GM18907 (cell line): ENCODE measurements around the gene KCNH4.
A peak's percentile ranks its signal among the peaks of the same experiment; 100 is the strongest.
"Not testable (repeated sequence)": the region's sequence is repeated elsewhere in the genome, so short reads cannot be mapped to it uniquely, and the experiment has no call there.

Source experiments
- ATAC-seq: cut with Tn5 transposase; IDR thresholded peaks from one replicate; pipeline ENCODE4 v1.9.1; 2021; ENCODE audit warnings: mild to moderate bottlenecking, moderate library complexity; ENCODE audit not compliant: unreplicated experiment

Gene KCNH4

GRCh38 chr17:42197564-42198156, 16.7 kb upstream of the KCNH4 start:
- ATAC-seq = no peak

GRCh38 chr17:42193969-42194899, 13.3 kb upstream of the KCNH4 start, which contains the start of gene GHDC:
Gene GHDC, minus strand, starts transcription at chr17:42194494. Its CDS starts 913 bp downstream, at chr17:42193581.
- ATAC-seq = peak; percentile 79

DNA sequence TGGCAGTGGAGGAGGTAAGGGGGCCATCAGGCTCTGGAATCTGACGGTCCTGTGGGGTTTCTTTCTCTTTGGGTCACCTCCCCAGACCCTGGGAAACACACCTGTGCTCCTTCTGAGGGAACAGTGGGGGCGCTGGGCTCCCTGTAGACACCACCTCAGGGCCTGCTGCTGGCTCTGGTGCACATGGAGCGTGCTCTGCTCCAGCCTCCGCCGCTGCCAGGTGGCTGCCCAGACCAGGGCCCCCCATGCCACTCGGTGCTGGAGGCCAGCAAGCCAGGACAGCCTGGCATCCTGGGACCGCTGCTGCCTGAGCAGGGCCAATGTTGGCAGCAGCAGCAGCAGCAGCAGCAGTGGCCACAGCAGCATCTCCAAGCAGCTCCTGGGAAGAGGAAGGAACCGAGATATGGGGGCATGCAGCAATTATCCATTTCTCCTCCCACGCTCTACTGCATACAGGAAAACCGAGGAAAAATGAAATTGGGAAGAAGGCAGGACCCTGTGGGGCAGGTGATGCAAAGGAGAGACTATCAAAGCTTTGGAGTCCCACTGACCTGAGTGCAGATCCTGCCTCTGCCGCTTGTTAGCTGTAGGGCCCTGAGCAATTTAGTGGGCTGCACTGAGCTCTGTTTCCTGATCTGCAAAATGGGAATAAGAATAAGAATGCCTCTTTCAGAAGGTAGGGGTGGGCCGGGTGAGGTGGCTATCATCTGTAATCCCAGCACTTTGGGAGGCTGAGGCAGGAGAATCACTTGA, 12.4 kb upstream of the KCNH4 start:
- no peak for ATAC-seq

DNA sequence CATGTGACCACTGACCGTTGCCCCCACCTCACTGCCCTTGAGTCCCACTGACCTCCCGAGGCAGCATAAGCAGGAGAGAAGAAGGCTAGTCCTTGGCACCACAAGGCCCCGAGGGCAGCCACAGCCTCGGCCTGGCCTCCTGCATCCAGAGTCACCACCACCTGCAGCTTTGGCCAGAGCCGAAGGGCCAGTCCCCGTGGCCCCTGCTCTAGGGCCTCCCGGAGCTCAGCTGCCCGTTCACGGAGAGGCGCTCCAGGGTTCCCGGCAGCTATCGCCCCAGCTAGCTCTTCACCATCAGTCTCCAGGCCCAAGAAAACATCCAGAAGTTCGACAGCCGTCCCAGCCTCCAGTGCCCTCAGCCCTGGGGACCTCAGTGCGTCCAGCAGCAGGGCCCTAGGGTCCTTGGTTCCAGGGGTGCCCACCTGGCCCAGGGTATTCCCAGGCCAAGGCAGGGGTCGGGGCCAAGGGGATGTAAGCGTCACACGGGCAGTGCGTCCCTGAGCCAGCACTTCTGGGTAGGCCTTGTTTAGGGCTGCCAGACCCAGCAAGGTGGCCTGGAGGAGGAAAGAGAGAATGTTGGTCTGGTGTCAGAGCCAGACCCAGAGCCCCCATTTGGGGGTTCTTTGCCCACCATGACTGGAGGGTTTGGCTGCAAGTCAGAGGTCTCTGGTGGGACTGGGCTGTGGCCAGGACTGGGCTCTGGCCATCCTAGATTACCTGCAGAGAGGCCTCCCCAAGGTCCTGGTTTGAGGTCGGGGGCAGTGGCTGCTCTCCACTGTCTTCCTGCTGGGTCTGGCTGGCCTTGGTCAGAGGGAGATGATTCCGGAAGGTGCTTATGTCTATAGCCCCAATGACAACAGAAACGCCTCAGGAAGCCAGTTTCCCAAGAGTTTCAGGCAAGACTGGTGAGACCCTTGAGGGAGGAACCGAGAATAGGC, 11.5 kb upstream of the KCNH4 start:
- ATAC-seq = no peak

DNA sequence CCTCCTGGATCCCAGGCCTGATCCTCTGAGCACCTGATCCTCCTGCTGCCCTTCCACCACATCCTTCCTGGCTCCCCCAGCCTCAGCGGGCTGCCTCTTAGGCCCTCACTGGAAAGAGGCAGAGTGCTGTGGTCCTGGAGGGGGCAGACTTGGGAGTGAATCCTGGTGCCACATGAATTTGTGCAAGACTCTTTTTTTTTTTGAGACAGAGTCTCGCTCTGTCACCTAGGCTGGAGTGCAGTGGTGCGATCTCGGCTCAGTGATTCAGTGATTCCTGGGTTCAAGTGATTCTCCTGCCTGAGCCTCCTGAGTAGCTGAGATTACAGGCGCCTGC, 10.3 kb upstream of the KCNH4 start:
- ATAC-seq = no peak

- ATAC-seq = no peak
Measured at GRCh38 chr17:42190491-42191274, 9.7 kb upstream of the KCNH4 start.

DNA sequence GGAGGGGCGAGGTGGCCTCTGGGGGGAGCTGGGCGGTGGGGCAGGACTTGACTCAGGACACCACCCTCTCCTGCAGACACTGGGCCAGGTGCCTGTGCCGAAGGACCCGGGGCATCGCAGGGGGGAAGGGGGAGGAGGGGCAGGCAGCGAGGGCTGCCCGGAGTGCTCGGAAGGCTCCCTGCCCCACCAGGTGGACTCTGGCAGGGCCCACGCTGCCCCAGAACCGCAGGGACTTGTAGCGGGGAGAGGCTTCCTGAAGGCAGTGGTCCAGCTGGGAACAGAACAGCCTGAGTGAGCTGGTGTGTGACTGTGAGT, 8.7 kb upstream of the KCNH4 start:
- ATAC-seq = no peak

- ATAC-seq = no peak
Measured at GRCh38 chr17:42188749-42189650, 8.1 kb upstream of the KCNH4 start.

DNA sequence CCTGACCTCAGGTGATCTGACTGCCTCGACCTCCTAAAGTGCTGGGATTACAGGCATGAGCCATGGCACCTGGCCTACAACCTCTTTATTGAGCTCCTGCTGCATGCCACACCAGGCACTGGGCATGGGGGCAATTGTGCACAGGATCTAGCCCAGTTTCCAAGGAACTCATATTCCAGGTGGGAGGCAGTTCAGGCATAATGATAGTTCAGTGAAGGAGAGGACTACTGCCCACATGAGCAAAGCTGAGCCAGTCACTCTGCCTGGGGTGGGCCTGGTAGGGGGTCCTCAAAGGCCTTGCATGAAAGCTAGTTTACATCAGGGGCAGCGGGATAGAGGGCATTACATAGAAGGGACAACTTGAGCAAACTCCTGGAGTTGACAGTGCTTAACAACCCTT, 6.9 kb upstream of the KCNH4 start:
- no peak for ATAC-seq

- ATAC-seq = not testable (repeated sequence)
Measured at GRCh38 chr17:42186191-42186590, 5.2 kb upstream of the KCNH4 start.

DNA sequence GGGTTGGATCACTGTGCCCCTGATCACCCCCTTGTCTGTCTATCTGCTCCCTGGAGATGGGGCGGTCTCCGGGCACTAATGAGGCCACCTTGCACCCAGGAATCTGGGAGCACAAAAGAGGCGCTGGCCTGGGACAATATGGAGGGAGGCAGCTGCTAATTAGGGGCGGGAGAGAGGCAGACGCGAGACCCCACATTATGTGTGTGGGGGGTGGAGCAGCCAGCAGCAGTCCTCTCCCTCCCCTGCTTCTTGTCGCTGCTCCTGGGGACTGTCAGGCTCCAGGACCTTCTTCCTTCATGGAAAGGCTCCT, 4.6 kb upstream of the KCNH4 start:
- no peak for ATAC-seq

GRCh38 chr17:42184713-42185620, 4.0 kb upstream of the KCNH4 start, which contains the start of gene HCRT:
Gene HCRT, minus strand, starts transcription at chr17:42185452. Its CDS starts 87 bp downstream, at chr17:42185365.
- no peak for ATAC-seq

DNA sequence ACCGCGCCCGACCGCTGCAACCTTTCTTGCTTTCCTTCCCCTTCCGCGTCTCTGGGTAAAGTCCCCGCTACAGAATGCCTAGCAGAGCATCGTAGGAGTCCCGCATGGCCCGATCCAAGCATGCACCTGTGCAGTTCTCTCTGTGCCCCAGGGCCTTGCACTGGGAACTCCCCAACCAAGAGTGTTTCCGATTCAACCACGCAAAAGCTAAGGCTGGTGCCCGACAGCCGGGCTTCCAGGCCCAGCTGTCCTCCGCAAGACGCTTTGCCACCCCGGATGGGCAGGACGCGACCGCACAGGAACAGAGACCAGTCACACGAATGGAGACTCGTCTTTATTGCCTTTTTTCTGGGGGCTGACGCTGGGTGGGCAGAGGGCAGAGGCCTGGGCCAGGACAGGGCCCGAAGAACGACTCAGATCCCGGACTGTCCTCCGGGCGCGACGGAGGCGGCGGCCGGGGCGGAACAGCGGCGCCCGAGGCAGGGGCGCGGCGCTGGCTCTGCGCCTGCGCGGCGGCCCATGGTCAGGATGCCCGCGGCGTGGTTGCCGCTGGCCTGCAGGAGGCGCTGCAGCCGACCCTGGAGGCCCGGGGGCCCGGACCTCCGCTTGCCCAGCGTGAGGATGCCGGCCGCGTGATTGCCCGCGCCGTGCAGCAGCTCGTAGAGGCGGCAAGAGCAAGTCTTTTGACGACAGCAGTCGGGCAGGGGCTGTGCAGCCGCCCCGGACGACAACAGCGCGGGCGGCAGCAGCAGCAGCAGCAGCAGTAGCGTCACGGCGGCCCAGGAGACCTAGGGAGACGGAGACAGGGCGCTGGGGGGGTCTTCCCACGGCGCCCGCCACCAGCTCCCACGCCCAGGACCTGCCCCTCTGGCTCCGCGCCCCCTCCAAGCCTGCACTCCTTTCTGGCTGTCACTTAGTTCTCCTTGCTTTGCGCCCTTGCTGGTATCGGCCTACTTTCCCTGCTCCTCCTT, 3.1 kb upstream of the KCNH4 start:
- ATAC-seq = peak; percentile 64

GRCh38 chr17:42182927-42183734, 2.2 kb upstream of the KCNH4 start:
- no peak for ATAC-seq

DNA sequence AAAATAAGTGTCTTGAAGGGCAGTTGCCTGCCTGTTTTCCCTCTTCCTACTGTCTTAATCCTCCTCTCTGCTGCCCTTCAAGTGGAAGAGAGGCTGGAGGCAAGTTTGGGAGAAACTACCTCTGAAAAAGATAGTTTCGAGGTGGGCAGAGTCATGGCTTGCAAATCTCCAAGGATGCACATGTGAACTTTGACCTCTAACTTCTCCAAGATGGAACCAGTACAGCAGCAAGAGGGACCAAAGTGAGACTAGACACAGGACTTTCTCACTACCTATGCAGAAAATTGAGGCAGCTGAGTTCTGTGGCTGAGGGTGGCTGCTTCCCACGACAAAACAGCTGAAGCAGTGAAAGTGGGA, 887 bp upstream of the KCNH4 start:
- ATAC-seq = no peak

GRCh38 chr17:42180411-42180921, 476 bp downstream of the KCNH4 start:
- ATAC-seq = no peak
